Kidney tubule cell (primary cell): Measurements from ENCODE around the gene ARHGDIG.
A peak's percentile ranks its signal among the peaks of the same experiment; 100 is the strongest.

ENCODE experiments used
- DNase-seq: peaks from one replicate; pipeline ENCODE4 v3.0.0-alpha.2; 2018; ENCODE audit warnings: low spot score

The ARHGDIG gene

DNA sequence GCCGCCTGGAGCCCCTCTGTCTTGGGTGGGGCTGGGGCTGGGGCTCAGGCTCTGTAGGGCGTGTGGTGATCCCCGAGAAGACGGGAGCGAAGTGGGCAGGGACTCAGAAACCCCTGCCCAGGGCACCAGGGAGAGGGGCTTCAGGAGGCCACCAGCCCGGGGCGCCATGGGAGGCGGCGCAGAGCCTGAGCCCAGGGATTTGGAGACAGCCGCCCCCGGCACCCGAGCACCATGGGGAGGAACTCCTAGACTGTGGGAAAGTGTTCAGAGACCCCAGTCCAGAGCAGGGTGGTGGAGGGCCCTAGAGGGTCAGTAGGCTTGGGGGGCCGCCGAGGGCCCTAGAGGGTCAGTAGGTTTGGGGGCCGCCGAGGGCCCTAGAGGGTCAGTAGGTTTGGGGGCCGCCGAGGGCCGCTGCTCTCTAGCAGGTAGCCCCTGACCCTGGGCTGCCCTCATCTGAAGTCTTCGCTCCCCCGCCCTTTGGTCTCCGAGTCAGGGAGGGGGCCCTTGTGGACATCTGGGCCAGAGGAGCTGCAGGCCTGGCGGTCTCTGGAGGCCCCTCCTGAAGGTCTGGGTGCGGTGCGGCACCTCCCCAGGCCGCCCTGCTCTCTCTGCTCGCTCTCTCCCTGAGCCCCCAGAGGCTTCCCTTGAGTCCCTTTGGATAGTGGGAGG, 734 bp downstream of the ARHGDIG start:
- DNase-seq: no peak

- DNase-seq: no peak
Measured at GRCh38 chr16:281660-282255, 1.4 kb downstream of the ARHGDIG start.

DNA sequence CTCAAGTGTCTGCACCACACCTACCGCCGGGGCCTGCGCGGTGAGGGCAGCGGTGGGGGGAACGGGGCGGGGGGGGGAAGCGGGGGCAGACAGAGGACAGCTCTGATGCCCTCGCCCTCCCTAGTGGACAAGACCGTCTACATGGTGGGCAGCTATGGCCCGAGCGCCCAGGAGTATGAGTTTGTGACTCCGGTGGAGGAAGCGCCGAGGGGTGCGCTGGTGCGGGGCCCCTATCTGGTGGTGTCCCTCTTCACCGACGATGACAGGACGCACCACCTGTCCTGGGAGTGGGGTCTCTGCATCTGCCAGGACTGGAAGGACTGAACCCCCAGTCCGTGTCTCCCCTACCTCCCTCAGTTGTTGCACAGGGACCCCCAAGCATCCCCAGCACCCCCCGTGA, 2.1 kb downstream of the ARHGDIG start:
- DNase-seq: no peak

- DNase-seq: no peak
Measured at GRCh38 chr16:283033-283805, 2.8 kb downstream of the ARHGDIG start, which contains the start of gene PDIA2. TSS of gene PDIA2 (plus strand) at chr16:283164. CDS start at chr16:283170, 6 bp downstream.

DNA sequence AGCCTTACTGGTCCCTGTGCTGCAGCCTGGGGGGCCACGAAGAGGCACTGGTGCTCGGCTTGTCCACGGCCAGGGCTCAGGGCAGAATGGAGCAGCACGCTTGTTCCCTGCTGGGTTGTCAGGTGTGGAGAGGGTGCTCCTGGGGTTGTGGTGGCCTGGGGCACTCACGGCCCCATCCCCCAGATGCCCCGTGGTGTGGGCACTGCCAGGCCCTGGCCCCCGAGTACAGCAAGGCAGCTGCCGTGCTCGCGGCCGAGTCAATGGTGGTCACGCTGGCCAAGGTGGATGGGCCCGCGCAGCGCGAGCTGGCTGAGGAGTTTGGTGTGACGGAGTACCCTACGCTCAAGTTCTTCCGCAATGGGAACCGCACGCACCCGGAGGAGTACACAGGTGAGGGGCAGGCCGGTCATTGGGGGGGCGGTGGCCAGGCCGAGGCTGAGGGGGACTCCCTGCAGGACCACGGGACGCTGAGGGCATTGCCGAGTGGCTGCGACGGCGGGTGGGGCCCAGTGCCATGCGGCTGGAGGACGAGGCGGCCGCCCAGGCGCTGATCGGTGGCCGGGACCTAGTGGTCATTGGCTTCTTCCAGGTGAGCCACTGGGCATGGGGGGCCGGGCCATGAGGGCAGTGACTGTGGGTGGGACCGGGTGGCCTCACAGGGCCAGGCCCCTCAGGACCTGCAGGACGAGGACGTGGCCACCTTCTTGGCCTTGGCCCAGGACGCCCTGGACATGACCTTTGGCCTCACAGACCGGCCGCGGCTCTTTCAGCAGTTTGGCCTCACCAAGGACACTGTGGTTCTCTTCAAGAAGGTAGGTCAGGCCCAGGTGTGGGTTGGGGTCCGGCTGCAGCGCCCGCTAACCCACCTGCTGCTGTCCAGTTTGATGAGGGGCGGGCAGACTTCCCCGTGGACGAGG, 4.1 kb downstream of the ARHGDIG start:
- DNase-seq: no peak

- DNase-seq: peak; percentile 73
Measured at GRCh38 chr16:285146-286055, 5.0 kb downstream of the ARHGDIG start.

DNA sequence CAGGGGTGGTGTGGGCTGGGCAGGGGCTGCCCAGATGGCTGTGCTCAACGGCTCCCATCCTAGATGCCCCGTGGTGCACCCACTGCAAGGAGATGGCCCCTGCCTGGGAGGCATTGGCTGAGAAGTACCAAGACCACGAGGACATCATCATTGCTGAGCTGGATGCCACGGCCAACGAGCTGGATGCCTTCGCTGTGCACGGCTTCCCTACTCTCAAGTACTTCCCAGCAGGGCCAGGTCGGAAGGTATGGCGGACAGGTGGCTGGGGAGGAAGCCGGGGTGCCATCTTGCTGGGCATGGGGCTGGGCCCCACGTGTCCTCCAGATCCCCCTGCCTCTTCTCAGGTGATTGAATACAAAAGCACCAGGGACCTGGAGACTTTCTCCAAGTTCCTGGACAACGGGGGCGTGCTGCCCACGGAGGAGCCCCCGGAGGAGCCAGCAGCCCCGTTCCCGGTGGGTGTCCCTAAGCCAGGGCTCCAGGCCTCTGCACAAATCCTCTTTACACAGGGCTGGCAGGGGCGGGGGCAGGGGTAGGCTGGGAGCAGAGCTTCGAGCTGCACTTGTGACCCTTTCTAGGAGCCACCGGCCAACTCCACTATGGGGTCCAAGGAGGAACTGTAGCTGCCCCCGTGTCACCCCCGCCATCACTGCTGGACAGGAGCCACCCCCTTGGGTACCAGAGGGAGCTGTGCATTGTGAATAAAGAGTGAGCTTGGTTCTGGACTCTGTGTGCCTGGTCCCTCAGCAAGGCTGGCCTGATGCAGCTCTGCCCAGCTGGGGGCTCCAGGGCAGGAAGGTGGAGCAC, 6.3 kb downstream of the ARHGDIG start:
- no peak for DNase-seq

DNA sequence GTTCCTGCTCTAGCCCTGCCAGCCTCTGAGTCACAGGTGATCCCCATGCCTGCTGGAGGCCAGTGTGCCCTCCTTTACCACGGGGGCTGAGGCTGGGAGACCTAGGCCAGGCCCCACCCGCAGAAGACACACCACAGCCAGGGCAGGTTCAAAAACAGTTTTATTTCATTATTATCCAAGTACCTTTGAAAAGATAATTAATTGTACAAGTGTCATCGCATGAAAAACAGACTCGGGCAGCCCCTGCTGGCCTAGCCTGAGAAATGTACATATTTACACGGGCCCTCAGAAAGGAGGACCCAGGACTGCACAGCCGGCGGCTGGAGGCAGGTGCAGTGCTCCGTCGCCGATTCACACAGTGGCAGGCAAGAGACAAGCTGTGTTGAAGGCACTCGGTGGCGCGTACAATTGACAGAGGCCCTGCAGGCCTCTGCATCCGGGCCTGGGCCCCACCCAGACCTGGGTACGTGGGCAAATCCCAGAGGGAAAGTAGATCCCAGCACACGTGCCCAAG, 7.0 kb downstream of the ARHGDIG start:
- DNase-seq: no peak

DNA sequence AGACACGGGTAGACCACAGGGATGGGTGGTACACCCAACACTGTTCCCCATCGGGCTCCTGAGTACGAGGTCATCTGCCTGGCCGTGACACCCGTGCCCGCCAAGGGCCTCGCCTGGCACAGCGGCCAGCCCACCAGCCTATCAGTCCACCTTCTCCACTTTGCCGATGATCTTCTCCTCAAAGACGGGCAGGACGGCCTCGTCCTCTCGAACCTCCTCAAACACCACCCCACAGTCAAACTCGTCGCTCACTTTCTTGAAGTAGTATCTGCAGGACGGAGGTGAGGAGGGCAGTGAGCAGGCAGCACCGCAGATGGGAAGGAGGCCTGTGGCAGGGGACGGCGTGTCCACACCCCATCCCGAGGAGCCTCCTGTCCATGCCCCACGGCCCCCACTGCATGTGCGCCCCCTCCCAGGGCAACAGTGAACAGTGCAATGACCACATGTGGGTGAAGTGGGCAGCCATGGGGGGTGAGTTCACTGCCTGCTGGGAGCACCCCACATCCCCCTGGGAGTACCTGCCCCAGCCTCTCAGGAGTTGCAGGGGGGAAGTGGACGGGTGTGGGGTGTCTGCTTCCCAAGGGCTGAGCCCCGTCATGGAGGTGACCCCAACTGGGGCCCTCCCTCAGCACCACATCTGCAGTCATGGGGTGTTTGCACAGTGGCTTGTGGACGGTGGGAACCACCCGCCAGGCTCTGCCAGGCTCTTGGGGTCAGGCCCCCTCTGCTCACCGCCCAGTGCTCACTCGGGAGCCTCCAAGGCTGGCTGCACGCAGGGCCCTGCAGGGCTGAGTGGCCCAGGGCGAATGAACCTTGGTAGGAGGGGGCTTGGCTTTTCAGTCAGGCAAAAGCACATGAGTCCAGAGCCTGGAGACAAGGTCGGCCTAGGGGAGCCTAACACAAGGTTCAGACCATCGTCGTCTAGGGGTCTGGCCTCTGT, 7.9 kb downstream of the ARHGDIG start:
- no peak for DNase-seq

GRCh38 chr16:289395-289997, 9.1 kb downstream of the ARHGDIG start:
- DNase-seq: no peak

- DNase-seq: no peak
Measured at GRCh38 chr16:290015-290680, 9.8 kb downstream of the ARHGDIG start.

GRCh38 chr16:290681-291405, 10.5 kb downstream of the ARHGDIG start:
- DNase-seq: no peak

DNA sequence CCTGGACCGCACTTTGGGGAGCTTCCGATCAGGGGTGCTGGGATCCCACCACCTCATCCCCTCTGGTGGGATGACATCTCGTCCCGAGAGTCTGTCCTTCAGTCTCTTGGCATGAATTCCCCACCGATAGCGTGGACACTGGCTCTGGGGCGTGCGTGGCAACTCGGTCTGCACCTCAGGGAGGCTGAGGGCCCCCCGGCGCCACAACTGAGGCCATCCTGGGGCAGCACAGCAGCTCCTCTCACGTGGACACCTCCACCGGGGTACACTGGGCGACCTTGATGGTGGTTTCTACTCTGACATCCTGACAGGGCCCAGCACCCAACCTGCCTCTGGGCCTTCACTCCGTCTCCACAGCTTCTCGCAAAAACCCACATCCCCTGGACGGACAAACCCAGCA, 11.1 kb downstream of the ARHGDIG start:
- no peak for DNase-seq

DNA sequence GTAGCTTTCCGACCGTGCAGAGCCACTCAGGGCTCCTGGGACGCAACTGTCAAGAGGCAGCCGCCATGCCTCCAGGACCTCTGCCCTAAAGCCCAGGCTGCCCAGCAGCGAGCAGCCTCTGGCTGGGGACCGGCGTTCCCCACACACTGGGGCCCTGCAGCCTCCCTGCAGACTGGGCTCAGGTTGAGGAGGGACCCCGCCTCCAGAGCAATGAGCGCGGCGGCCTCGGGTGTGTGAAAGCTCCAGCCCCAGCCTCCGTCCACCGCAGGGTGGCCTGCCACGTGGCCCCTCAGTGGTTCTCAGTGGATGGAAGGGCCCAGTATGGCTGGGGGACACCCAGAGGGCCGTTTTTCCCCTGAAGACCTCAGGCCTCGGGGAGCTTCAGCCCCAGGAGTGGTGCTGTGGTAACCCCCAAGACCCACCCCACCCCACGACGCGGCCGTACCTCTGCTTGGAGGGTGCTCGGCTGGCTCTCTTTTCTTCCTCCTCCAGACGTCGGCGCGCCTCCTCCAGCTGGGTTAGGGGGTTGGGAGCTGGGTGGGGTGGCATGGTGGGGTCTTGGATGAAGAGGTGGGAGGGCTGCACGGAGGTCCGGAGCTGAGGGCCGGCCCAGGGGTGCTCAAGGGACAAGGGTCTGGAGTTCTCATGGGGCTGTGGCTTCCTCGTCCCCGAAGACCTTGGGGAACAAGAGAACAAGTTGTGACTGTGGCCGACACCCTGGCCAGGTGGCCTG, 12.8 kb downstream of the ARHGDIG start:
- DNase-seq: no peak

GRCh38 chr16:296276-296675, 15.9 kb downstream of the ARHGDIG start:
- no peak for DNase-seq

GRCh38 chr16:296806-297510, 16.6 kb downstream of the ARHGDIG start:
- DNase-seq: no peak
